ENCODE measurements around the gene ABCD2. TPM values are rescaled to one million over a fixed set of nuclear protein-coding genes. Genes with fewer than 3 reads are reported as not detected.

The ABCD2 gene
- total and polyA plus RNA-seq, 2 donors (not counting 3 experiments of a cell fraction or from before 2014, with no cell fraction given) = not detected

DNA sequence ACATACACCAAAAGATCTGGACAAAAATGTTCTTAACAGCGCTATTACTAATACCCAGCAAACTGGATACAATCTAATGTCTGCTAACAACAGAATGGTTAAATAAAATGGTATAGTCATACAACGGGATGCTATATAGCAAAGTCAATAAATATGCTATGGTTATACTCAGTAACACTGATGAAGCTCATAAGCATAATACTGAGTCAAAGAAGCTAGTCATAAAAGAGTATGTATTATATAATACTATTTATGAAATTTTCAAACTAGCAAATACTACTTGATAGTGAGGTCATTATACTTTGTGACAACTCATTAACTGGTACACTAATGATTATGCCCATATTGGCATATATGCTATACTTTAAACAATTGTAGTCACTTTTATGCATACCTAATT lies 7.4 kb downstream of the ABCD2 start:
- H3K9me3 ChIP-seq (replicated peaks; ENCODE audit: control insufficient read depth, insufficient read depth, low read length) = no peaks in the 10 kb centered on the region
- dilution Hi-C loops (cut with MboI; ENCODE audit: extremely low pct_ligation_motif_present, low sequenced_read_pairs) (no loop called here), intact Hi-C loops (cut with micrococcal nuclease) (no loop called here)
- no peaks in the 10 kb centered on the region for H4K20me1 ChIP-seq (replicated peaks; ENCODE audit: control insufficient read depth, extremely low read depth, insufficient read depth, low read length)
- no peaks in the 10 kb centered on the region for H3K4me1 ChIP-seq (ENCODE audit: control insufficient read depth, extremely low read depth, insufficient read depth, low read length)
- H3K9ac ChIP-seq (replicated peaks; ENCODE audit: extremely low read depth, insufficient read depth, low read length) = no peak overlapping the region
- no peak overlapping the region for H3K4me2 ChIP-seq (ENCODE audit: insufficient read depth, low read length)
- POLR2A ChIA-PET = no interaction called here
- no peak overlapping the region for H3K4me3 ChIP-seq (replicated peaks in 1 of 3; ENCODE audit: insufficient read depth in 1 of 3, low read depth in 1 of 3, low read length in 3 of 3)
- TF ChIP-seq JUN (IDR thresholded peaks at IDR 0.05; ENCODE audit: borderline replicate concordance, insufficient read depth, insufficient read length, low read depth) (no peak), EZH2 (IDR thresholded peaks at IDR 0.05; ENCODE audit: borderline replicate concordance, low read depth, low read length, severe bottlenecking) (no peak), GATA2 (IDR thresholded peaks at IDR 0.05; ENCODE audit: insufficient read depth, insufficient read length, low read depth, low read length) (no peak), MYC (IDR thresholded peaks at IDR 0.05; ENCODE audit: low read depth, low read length) (no peak), POLR2A (IDR thresholded peaks at IDR 0.05; ENCODE audit: low read depth, low read length) (no peak), FOS (IDR thresholded peaks at IDR 0.05; ENCODE audit: borderline replicate concordance, insufficient read depth, low read length) (no peak), POLR2AphosphoS5 (IDR thresholded peaks at IDR 0.05; ENCODE audit: insufficient read depth, low read depth, low read length) (no peak)
- TF ChIP-seq, protein P1, sequence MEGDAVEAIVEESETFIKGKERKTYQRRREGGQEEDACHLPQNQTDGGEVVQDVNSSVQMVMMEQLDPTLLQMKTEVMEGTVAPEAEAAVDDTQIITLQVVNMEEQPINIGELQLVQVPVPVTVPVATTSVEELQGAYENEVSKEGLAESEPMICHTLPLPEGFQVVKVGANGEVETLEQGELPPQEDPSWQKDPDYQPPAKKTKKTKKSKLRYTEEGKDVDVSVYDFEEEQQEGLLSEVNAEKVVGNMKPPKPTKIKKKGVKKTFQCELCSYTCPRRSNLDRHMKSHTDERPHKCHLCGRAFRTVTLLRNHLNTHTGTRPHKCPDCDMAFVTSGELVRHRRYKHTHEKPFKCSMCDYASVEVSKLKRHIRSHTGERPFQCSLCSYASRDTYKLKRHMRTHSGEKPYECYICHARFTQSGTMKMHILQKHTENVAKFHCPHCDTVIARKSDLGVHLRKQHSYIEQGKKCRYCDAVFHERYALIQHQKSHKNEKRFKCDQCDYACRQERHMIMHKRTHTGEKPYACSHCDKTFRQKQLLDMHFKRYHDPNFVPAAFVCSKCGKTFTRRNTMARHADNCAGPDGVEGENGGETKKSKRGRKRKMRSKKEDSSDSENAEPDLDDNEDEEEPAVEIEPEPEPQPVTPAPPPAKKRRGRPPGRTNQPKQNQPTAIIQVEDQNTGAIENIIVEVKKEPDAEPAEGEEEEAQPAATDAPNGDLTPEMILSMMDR (IDR thresholded peaks at IDR 0.05; ENCODE audit: extremely low read depth in 1 of 2, insufficient read depth in 1 of 2, low read depth in 1 of 2, low read length in 2 of 2) = no peak
- TF ChIP-seq, protein P2, sequence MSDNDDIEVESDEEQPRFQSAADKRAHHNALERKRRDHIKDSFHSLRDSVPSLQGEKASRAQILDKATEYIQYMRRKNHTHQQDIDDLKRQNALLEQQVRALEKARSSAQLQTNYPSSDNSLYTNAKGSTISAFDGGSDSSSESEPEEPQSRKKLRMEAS (IDR thresholded peaks at IDR 0.05; ENCODE audit: insufficient read depth, insufficient read length) = no peak
- CTCF ChIA-PET = no interaction called here
- FAIRE-seq = no peak
- peaks cover 0 to 4% of the 10 kb centered on the region in 2 experiments for H3K27me3 ChIP-seq (ENCODE audit: control insufficient read depth in 2 of 2, insufficient read depth in 2 of 2, low read length in 2 of 2)
- H3K9me1 ChIP-seq (replicated peaks; ENCODE audit: control insufficient read depth, extremely low read depth, insufficient read depth, low read length) = no peaks in the 10 kb centered on the region
- no TSS peak for BruUV-seq (replicated peaks)
- H3K79me2 ChIP-seq (ENCODE audit: control insufficient read depth, insufficient read depth, low read length) = no peaks in the 10 kb centered on the region
- H3K36me3 ChIP-seq (ENCODE audit: control insufficient read depth in 2 of 2, extremely low read depth in 1 of 2, insufficient read depth in 2 of 2, low read length in 2 of 2) = no peaks in the 10 kb centered on the region
- no peak for DNase-seq (ENCODE audit: low read depth, low spot score)
- H3K27ac ChIP-seq (ENCODE audit: insufficient read depth, low read depth, low read length) = no peak overlapping the region
- H2AFZ ChIP-seq (ENCODE audit: low read depth, low read length) = no peak overlapping the region
